ENCODE results near the gene NAT10. TPM values are rescaled to one million over a fixed set of nuclear protein-coding genes. Genes with fewer than 3 reads are reported as not detected.

The NAT10 gene
- 31.0 and 38.4 TPM in 2 replicates for polyA plus RNA-seq (2012; rRNA removed)
- polyA plus RNA-seq (2012; cell fraction: cytosol; rRNA removed): 20.5 and 21.8 TPM in 2 replicates
- polyA plus RNA-seq (2012; cell fraction: nucleus; rRNA removed): 66.1 and 70.6 TPM in 2 replicates

- H3K4me2 ChIP-seq: peak within 1 kb of the TSS; percentile 94
- H4K20me1 ChIP-seq (ENCODE audit: insufficient read depth): no peaks in the 10 kb centered on the region
- no peaks in the 10 kb centered on the region for H3K9me2 ChIP-seq
- H3F3A ChIP-seq (replicated peaks; ENCODE audit: insufficient read depth): peaks cover 44% of the 10 kb centered on the region
- peak within 1 kb of the TSS; percentile 89 to 98 for H3K27ac ChIP-seq (ENCODE audit: low read depth in 2 of 2, low read length in 1 of 2)
- DNase-seq: peak; percentile 85
- peak within 1 kb of the TSS; percentile 76 for H2AFZ ChIP-seq (ENCODE audit: low read depth)
- ChIA-PET CTCF (interaction anchor here (0.7 to 1.6 kb wide), 7 partner anchors 10 to 247 kb away, joined by 3 to 13 read pairs (median 3); no protein-coding TSS in a partner anchor), POLR2A (interaction anchor here (0.6 to 1.7 kb wide), 7 partner anchors 14 to 69 kb away, joined by 3 to 16 read pairs (median 4); partner anchors contain the start of gene CAPRIN1)
- peaks cover 13 to 19% of the 10 kb centered on the region in 2 experiments; a peak in 3 of 4 replicates for H3K4me1 ChIP-seq (ENCODE audit: control insufficient read depth in 1 of 2, insufficient read depth in 2 of 2, low read depth in 1 of 2, low read length in 1 of 2)
- peak within 1 kb of the TSS; percentile 89 to 97 for H3K4me3 ChIP-seq (ENCODE audit: low read depth in 2 of 2, low read length in 1 of 2)
- no peaks in the 10 kb centered on the region for H3K9me3 ChIP-seq
- 2% methylated on average over 27 of the region's 55 CpGs for WGBS (ENCODE audit: low lambda C conversion rate)
- H3K36me3 ChIP-seq (replicated peaks in 1 of 2; ENCODE audit: control insufficient read depth in 1 of 2, insufficient read depth in 2 of 2, low read length in 1 of 2): peaks cover 48 to 49% of the 10 kb centered on the region in 2 experiments
- H3K27me3 ChIP-seq (ENCODE audit: insufficient read depth): no peaks in the 10 kb centered on the region
- peaks cover 36% of the 10 kb centered on the region for H3K79me2 ChIP-seq (ENCODE audit: insufficient read depth)
- peak within 1 kb of the TSS; percentile 88 for H3K9ac ChIP-seq
- TF ChIP-seq NFIC (IDR thresholded peaks at IDR 0.05; ENCODE audit: borderline replicate concordance) (no peak), TCF12 (IDR thresholded peaks at IDR 0.05) (no peak), TEAD4 (IDR thresholded peaks at IDR 0.05; ENCODE audit: borderline replicate concordance, insufficient read depth) (no peak), EZH2phosphoT487 (IDR thresholded peaks at IDR 0.05; ENCODE audit: borderline replicate concordance, low read depth) (no peak), CHD2 (IDR thresholded peaks at IDR 0.05; ENCODE audit: low read length, partially characterized antibody) (peak; percentile 97), ZBTB33 (IDR thresholded peaks at IDR 0.05; ENCODE audit: borderline replicate concordance, low read depth) (peak; percentile 93), NRF1 (IDR thresholded peaks at IDR 0.05; ENCODE audit: low read depth, low read length) (peak; percentile 89), FOXM1 (IDR thresholded peaks at IDR 0.05; ENCODE audit: low read depth) (no peak), RCOR1 (IDR thresholded peaks at IDR 0.05; ENCODE audit: low read length) (peak; percentile 48; the same call in 1 of the 2 replicates), RFX5 (IDR thresholded peaks at IDR 0.05; ENCODE audit: low read length) (no peak), USF1 (IDR thresholded peaks at IDR 0.05; ENCODE audit: borderline replicate concordance, low read depth) (peak; percentile 53; the same call in 1 of the 2 replicates), GABPA (IDR thresholded peaks at IDR 0.05; ENCODE audit: low read depth) (no peak), RXRA (IDR thresholded peaks at IDR 0.05; ENCODE audit: borderline replicate concordance, low read depth) (no peak), GATA2 (CRISPR knock-in tag; IDR thresholded peaks at IDR 0.05) (no peak), YY1 (IDR thresholded peaks at IDR 0.05; ENCODE audit: low read depth) (0 out of 2 replicates have a peak, but pooled peaks have one; percentile 10), JUND (IDR thresholded peaks at IDR 0.05) (peak; percentile 26; the same call in 1 of the 2 replicates), TAF1 (IDR thresholded peaks at IDR 0.05; ENCODE audit: borderline replicate concordance, low read depth, low read length) (peak; percentile 77; the same call in 1 of the 2 replicates), FOXJ3 (CRISPR knock-in tag; IDR thresholded peaks at IDR 0.05) (no peak)
- TF ChIP-seq, protein P1, sequence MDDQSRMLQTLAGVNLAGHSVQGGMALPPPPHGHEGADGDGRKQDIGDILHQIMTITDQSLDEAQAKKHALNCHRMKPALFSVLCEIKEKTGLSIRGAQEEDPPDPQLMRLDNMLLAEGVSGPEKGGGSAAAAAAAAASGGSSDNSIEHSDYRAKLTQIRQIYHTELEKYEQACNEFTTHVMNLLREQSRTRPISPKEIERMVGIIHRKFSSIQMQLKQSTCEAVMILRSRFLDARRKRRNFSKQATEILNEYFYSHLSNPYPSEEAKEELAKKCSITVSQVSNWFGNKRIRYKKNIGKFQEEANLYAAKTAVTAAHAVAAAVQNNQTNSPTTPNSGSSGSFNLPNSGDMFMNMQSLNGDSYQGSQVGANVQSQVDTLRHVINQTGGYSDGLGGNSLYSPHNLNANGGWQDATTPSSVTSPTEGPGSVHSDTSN (IDR thresholded peaks at IDR 0.05): peak; percentile 12; the same call in 1 of the 2 replicates
- TF ChIP-seq, protein P2, sequence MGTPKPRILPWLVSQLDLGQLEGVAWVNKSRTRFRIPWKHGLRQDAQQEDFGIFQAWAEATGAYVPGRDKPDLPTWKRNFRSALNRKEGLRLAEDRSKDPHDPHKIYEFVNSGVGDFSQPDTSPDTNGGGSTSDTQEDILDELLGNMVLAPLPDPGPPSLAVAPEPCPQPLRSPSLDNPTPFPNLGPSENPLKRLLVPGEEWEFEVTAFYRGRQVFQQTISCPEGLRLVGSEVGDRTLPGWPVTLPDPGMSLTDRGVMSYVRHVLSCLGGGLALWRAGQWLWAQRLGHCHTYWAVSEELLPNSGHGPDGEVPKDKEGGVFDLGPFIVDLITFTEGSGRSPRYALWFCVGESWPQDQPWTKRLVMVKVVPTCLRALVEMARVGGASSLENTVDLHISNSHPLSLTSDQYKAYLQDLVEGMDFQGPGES (IDR thresholded peaks at IDR 0.05; ENCODE audit: low read depth, low read length): no peak
- TF ChIP-seq, protein P3, sequence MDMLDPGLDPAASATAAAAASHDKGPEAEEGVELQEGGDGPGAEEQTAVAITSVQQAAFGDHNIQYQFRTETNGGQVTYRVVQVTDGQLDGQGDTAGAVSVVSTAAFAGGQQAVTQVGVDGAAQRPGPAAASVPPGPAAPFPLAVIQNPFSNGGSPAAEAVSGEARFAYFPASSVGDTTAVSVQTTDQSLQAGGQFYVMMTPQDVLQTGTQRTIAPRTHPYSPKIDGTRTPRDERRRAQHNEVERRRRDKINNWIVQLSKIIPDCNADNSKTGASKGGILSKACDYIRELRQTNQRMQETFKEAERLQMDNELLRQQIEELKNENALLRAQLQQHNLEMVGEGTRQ (IDR thresholded peaks at IDR 0.05; ENCODE audit: borderline replicate concordance, low read depth, low read length): no peak
These were observed at the start of gene NAT10 for GRCh38 chr11:34105079-34105956. NAT10 (plus strand) TSS chr11:34105629; CDS start chr11:34108226, 2,597 bp downstream.

Measured in SK-N-SH (cell line).